ENCODE results near the gene NID2.

DNA sequence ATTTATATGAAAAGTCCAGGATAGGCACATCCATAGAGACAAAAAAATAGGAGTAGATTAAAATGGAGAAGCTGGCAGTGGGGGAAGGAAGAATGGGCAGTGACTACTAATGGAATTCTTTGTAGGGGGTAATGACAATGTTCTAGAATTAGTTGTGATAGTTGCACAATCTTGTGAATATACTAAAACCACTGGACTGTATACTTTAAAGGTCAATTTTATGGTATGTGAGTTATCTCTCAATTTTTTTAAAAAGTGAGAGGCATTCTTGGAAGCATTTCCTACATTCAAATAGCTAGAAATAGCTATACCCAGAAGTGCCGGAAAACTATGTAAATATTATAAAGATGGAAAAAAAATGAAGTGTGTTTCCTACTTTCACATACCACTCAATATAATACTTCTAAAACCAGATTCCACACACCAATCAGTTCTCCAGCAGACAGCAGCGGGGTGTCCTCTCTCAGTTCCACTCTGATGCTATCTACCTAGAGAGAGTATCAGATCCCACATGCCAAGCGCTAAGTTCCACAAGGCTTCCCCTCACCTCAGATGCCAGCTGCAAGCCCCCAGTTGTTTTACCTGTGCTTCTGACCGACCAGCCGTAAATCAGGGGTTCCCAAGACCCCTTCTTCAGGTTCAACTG is 41.7 kb upstream of the NID2 start:
- TF ChIP-seq SRF (CRISPR knock-in tag; IDR thresholded peaks at IDR 0.05) (no peak), NFATC3 (IDR thresholded peaks at IDR 0.05) (no peak), TAF7 (tag; IDR thresholded peaks at IDR 0.05) (no peak), FOSL1 (tag; conservative IDR thresholded peaks at IDR 0.05) (no peak), MAFF (IDR thresholded peaks at IDR 0.05; ENCODE audit: low read length) (no peak), MCM2 (IDR thresholded peaks at IDR 0.05; ENCODE audit: low read depth) (no peak), PYGO2 (tag; IDR thresholded peaks at IDR 0.05) (no peak)
- TF ChIP-seq, protein P1, sequence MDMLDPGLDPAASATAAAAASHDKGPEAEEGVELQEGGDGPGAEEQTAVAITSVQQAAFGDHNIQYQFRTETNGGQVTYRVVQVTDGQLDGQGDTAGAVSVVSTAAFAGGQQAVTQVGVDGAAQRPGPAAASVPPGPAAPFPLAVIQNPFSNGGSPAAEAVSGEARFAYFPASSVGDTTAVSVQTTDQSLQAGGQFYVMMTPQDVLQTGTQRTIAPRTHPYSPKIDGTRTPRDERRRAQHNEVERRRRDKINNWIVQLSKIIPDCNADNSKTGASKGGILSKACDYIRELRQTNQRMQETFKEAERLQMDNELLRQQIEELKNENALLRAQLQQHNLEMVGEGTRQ (CRISPR knock-in tag; IDR thresholded peaks at IDR 0.05): no peak
- TF ChIP-seq, protein P2, sequence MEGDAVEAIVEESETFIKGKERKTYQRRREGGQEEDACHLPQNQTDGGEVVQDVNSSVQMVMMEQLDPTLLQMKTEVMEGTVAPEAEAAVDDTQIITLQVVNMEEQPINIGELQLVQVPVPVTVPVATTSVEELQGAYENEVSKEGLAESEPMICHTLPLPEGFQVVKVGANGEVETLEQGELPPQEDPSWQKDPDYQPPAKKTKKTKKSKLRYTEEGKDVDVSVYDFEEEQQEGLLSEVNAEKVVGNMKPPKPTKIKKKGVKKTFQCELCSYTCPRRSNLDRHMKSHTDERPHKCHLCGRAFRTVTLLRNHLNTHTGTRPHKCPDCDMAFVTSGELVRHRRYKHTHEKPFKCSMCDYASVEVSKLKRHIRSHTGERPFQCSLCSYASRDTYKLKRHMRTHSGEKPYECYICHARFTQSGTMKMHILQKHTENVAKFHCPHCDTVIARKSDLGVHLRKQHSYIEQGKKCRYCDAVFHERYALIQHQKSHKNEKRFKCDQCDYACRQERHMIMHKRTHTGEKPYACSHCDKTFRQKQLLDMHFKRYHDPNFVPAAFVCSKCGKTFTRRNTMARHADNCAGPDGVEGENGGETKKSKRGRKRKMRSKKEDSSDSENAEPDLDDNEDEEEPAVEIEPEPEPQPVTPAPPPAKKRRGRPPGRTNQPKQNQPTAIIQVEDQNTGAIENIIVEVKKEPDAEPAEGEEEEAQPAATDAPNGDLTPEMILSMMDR (IDR thresholded peaks at IDR 0.05 in 2 of 3, conservative IDR thresholded peaks at IDR 0.05 in 1 of 3; ENCODE audit: insufficient read depth in 2 of 3, low read depth in 1 of 3, low read length in 3 of 3): no peak

Data from K562 (cell line).